T47D (cell line): ENCODE results near the gene LSM4.

Experiments used
- DNase-seq, 2 experiments: peaks; one replicate each; pipeline versions ENCODE4 v3.0.0 to v3.0.0-alpha.2; 2011 to 2012; ENCODE audit warnings: low read depth in 1 of 2, low spot score in 1 of 2
- JUND ChIP-seq: IDR thresholded peaks from 2 replicates; pipeline ENCODE4 v1.6.1; 2012; ENCODE audit warnings: low read depth
- in situ Hi-C: cut with HindIII; loops from 2 replicates; pipeline ENCODE4 v1.10.0; 2016; ENCODE audit warnings: low sequenced_read_pairs, low pct_unique_long_range_greater_than_20kb

LSM4 gene

DNA sequence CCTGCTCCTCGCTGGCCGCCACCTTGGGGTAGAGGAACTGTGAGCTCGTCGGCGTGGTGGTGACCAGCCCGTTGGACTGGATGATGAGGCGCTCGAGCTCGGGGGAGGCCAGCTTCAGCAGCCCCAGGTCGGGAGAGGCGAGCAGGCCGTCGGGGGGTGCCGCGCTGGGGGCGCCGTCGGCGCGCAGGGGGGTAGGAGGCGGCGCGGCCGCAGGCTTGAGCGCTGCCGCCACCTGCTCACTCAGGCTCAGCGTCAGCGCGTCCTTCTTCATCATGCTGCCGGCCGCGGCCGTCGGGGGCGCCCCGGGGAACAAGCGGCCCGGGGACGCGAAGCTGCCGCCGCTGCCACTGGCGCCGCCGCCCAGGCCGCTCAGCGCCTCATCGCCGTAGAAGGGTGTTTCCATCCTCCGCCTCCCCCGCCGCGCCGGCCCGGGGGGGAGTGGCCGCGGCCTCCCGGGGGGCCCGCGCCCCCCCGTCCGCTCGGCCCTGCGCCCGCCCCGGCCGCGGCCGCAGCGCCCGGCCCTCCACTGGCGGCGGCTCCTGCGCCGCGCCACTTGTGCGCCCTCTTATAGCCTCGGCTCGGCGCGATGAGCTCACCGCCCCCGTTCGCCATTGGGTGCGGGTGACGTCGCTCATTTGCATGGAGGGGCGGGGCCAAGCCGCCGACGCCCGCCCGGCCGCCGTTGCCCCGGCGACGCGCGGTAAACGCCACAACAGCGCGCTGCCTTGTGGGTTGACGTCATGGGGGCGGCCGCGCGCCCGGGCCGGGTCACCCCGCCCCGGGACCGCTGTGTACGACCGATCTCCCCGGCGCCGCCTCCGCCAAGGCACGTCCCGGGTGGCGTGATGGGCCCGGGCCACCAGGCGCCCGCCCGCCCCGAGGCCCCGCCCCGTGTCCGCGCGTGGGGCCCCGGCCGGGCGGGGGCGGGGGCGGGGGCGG lies 41.5 kb downstream of the LSM4 start, which contains the start of gene JUND:
TSS of gene JUND (minus strand) at position 541 of the 939 bp plus-strand sequence. CDS start at position 403, 138 bp downstream.
- TF ChIP-seq JUND, result no peak

DNA sequence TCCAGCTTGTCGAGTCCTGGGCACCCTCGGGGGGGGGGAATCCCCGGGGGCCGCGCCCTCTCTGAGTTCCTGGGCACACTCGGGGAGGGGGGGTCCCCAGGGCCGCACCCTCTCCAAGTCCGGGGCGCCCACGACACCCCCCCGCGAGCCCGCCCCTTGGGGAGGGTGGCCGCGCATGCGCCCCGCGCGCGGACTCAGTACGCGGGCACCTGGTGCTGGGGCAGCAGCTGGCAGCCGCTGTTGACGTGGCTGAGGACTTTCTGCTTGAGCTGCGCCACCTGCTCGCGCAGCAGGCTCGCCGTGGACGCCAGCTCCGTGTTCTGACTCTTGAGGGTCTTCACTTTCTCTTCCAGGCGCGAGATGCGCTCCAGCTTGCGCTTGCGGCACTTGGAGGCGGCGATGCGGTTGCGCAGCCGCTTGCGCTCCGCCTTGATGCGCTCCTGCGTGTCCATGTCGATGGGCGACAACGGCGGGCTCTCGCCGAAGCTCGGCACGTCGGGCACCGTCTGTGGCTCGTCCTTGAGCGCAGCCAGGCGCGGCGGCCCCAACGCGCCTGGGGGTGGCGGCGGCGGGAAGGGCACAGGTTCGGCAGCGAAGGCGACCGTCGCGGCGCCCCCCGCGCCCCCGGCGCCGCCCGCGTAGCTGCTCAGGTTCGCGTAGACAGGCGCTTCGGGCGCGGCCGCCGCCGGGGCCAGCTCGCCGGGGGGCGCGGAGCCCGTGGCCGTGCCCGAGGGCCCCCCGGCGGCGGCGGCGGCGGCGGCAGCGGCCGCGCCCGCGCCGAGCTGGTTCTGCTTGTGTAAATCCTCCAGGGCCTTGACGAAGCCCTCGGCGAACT lies 42.4 kb downstream of the LSM4 start:
- no peak for TF ChIP-seq JUND
- in situ Hi-C loops, result no loop called here
- DNase-seq, result peak; percentile 54 to 79

More for the DNA sequence above, 41.5 kb downstream of the LSM4 start, which contains the start of gene JUND:
- in situ Hi-C loops, result no loop called here
- peak; percentile 86 to 97 for DNase-seq

DNA sequence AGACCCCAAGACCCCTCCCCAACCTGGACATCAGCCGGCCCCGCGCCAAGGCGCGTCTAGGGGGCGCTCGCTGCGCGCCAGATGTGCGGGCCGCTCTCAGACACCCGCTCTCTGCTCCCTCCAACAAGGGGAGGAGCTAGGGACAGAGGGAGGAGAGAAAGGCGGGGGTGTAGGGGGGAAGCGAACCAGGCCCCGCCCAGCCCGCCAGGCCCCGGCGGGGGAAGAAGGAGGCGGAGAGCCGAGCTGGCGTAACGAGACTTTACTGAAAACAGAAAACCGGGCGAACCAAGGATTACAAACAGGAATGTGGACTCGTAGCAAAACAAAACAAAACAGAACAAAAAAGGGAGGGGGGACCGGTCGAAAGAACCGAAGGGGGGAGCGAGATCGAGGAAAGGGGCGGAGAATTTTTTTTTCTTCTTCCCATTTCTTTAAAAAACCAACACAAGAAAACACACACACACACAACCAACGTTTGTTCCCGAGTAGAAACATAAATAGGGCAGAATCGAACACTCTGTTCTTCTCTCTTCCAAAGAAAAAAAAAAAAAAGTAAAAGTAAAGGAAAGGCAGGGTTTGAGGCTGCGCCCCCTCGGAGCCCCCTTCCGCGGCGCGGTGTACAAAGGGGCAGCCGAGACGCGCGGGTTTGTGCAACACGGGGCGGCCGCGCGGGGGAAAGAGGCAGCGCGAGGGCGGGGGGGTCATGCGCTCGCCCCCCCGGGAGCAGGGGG lies 43.2 kb downstream of the LSM4 start:
- in situ Hi-C loops, result no loop called here
- TF ChIP-seq JUND, result no peak
- peak; percentile 77 to 95 for DNase-seq

DNA sequence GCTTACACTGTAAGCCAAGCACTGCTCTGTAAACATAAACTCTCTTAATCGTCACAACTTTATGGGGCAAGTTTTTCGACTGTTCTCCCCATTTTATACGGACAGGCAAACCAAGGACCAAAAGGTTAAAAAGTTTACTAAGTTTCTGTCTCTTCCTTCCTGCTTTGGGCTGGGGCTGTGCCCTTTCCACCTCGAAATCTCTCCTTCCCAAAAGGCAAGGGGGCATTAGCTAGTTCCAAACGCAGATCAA lies 43.7 kb downstream of the LSM4 start:
- no peak for DNase-seq
- TF ChIP-seq JUND, result no peak
- in situ Hi-C loops, result no loop called here

DNA sequence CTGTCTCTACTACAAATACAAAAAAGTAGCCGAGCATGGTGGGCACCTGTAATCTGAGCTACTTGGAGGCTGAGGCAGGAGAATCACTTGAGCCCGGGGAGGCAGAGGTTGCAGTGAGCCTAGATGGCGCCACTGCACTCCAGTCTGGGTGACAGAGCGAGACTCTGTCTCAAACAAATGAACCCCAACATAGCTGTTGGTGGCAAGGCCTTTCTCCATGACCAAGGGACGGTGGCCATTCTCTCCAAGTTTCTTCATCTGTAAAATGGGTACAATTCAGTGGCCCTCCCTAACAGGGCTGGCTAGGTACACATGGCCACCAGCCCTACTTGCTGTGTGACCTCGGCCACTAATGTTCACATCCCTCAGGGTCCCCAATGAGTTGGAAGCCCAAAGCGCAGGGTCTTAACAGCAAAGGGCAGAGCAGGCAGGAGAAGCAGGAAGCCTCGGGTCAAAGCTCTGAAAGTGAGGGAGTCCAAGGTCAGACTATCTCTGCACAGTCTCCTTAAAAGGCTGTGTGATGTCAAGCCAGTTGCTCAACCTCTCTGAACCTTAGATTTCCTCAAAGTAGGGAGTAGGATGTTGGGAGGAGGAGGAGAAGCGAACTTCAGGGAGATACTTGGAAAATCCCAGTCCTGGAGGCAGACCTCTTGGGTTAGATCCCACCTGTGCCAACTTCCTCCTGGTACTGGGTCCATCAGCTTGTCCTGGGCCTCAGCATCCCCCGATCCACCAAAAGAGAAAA lies 44.2 kb downstream of the LSM4 start:
- TF ChIP-seq JUND, result no peak
- peak in 1 of 2 experiments; percentile 22 for DNase-seq
- in situ Hi-C loops, result no loop called here

DNA sequence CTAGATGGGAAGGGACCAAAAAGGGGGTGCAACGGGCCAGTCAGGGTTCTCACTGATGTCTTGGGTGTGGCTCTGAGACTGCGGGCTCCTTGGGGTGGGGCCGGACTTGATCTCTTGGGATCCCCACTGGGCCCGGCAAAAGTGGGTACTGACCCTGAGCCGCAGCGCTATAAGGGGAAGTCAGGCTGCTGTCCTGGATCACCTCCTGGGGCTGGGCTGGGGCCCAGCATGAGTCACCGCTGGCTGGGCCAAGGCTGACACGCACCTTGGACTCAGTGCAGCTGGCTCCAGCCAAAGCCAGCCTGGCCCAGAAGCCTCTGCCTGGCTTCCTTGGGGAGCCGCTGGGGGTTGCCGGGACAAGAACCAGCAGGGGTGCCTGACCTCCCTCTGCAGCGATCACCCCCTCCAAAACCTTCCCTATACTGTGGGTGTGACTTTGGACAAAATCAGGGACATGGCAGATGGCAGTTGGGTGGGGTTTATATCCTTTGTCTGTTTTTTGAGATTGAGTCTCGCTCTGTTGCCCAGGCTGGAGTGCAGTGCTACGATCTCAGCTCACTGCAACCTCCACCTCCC lies 48.0 kb downstream of the LSM4 start:
- in situ Hi-C loops, result no loop called here
- no peak for TF ChIP-seq JUND
- DNase-seq, result peak in 1 of 2 experiments; percentile 30

DNA sequence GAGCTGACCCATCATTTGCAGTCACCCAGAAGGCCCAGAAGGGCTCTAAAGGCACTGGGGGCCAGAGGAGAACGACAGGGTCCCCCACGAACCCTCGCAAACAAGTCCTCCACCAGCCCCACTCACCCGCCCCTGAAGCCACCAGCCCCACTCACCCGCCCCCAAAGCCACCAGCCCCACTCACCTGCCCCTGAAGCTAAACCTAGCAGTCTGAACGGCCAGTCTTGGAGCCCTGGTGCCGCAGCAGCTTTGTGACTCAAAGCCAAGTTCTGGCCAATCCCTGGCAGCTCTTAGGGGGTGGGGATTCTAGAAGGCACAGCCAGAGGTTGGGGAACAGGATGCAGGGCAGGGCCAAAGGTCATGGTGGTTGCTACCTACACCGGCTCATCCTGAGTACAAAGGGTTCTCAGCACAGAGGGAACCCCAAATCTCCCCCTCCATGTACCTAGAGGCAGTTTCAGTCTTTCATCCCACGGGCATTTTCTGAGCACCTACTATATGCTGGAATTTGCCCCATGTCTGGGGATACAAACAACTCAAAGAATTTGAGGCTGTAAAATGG lies 48.6 kb downstream of the LSM4 start, which contains the start of gene IQCN:
TSS of gene IQCN (minus strand) at position 234 of the 562 bp plus-strand sequence. CDS start 4,974 bp downstream, outside the sequence.
- TF ChIP-seq JUND, result no peak
- DNase-seq, result no peak
- in situ Hi-C loops, result no loop called here

DNA sequence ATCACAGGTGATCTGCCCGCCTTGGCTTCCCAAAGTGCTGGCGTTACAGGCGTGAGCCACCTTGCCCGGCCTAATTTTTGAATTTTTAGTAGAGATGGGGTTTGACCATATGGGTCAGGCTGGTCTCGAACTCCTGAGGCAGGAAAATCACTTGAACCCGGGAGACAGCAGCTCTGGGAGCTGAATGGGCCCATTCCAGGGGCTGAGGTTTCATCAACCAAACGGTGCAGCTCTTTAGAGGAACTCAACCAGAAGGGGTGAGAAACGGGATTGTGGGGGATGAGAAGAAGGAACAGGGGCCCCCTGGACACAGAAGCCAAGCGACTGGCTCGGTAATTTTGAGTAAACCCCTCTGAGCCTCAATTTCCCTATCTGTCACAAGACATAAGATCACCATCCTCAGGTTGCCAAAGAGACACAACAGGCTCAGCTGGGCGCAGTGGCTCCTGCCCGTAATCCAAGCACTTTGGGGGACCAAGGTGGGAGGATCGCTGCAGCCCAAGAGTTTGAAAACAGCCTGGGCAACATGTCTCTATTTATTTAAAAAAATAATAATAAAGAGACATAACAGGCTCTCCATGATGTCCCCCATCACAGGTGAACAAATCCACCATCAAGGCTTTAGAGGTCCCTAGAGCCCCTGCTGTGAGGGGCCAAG lies 49.2 kb downstream of the LSM4 start:
- in situ Hi-C loops, result no loop called here
- no peak for TF ChIP-seq JUND
- no peak for DNase-seq

DNA sequence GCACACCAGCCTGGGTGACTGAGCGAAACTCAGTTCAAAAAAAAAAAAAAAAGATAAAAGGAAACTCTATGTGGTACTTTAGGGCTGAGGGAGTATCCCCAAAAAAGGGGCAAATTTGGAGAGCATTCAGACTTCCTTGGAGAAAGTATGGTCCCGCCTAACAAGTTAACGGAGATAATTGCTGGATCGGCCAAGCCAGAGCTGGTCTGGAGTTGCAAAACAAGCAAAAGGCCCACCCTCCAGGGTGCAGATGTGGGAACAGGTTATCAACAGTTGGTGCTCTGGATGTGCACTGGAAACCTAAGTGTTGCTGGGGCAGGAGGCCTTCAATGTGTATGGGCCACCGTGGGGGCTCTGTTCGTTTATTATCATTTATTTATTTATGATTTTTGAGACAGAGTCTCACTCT lies 51.4 kb downstream of the LSM4 start:
- in situ Hi-C loops, result no loop called here
- DNase-seq, result no peak
- no peak for TF ChIP-seq JUND

DNA sequence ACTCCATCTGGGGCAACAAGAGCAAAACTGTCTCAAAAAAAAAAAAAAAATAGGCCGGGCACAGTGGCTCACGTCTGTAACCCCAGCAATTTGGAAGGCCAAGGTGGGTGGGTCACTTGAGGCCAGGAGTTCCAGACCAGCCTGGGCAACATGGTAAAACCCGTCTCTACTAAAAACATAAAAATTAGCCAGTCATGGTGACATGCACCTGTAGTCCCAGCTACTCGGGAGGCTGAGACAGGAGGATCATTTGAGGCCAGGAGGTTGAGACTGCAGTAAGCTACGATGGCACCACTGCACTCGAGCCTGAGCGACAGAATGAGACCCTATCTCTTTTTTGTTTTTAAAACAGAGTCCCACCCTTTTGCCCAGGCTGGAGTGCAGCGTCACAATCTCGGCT lies 52.5 kb downstream of the LSM4 start:
- DNase-seq, result no peak
- in situ Hi-C loops, result no loop called here
- no peak for TF ChIP-seq JUND
